ENCODE data around the gene ANKRD49.

GRCh38 chr11:94472916-94473799 lies 20.6 kb upstream of the ANKRD49 start:
- no peak for TF ChIP-seq CTCF (conservative IDR thresholded peaks at IDR 0.05 in 1 of 2, IDR thresholded peaks at IDR 0.05 in 1 of 2; ENCODE audit: extremely low read depth in 1 of 2, insufficient read depth in 1 of 2, low read depth in 1 of 2, low read length in 2 of 2)
- TF ChIP-seq EZH2 (IDR thresholded peaks at IDR 0.05; ENCODE audit: borderline replicate concordance, low read length): no peak

Data from mammary epithelial cell (primary cell).